Calu3 (cell line): ENCODE data around the gene CFAP45. TPM values are rescaled to one million over a fixed set of nuclear protein-coding genes. Genes with fewer than 3 reads are reported as not detected.

ENCODE experiments used
- BruUV-seq: library from RNA; stranded (reverse); fragments of 400-500 nt; replicated peaks from 2 replicates; lab custom pipeline; 2021; lab: Mats Ljungman, UMichigan
- CTCF ChIA-PET: fragments of 300-600 bp; sonication (Branson Sonifier 250); formaldehyde crosslinking; loops from one replicate; lab custom pipeline; 2022; ENCODE audit warnings: antibody characterized with exemption; lab: Charles Lee
- DNase-seq: peaks from one replicate; pipeline ENCODE4 v3.0.0; 2022
- H3K27ac Mint-ChIP-seq: one replicate; pipeline ENCODE4 v1.8.0; 2022; ENCODE audit warnings: mixed read lengths; ENCODE audit not compliant: unreplicated experiment
- H3K27me3 Mint-ChIP-seq: one replicate; pipeline ENCODE4 v1.8.0; 2022; ENCODE audit warnings: mixed read lengths; ENCODE audit not compliant: unreplicated experiment
- H3K36me3 Mint-ChIP-seq: one replicate; pipeline ENCODE4 v1.8.0; 2022; ENCODE audit warnings: mild to moderate bottlenecking, moderate library complexity, mixed read lengths; ENCODE audit not compliant: insufficient read depth, unreplicated experiment
- H3K4me1 Mint-ChIP-seq: one replicate; pipeline ENCODE4 v1.8.0; 2022; ENCODE audit warnings: mild to moderate bottlenecking, low read depth, mixed read lengths; ENCODE audit not compliant: unreplicated experiment
- H3K4me3 Mint-ChIP-seq: one replicate; pipeline ENCODE4 v1.8.0; 2022; ENCODE audit warnings: mild to moderate bottlenecking, low read depth, moderate library complexity, mixed read lengths; ENCODE audit not compliant: unreplicated experiment
- H3K9me3 Mint-ChIP-seq: one replicate; pipeline ENCODE4 v1.8.0; 2022; ENCODE audit warnings: low read depth, mixed read lengths; ENCODE audit not compliant: unreplicated experiment
- CTCF ChIP-seq: fragments of 200-600 bp; IDR thresholded peaks from one replicate; pipeline ENCODE4 v1.8.0; 2022; ENCODE audit warnings: antibody characterized with exemption; ENCODE audit not compliant: unreplicated experiment
- intact Hi-C: fragments of 100-400 bp; cut with micrococcal nuclease; formaldehyde crosslinking; loops from one replicate; pipeline ENCODE4 v1.10.0; 2022; ENCODE audit not compliant: unreplicated experiment
- total RNA-seq: library from RNA; stranded (reverse); gene quantifications from 2 replicates; pipeline ENCODE4 v1.2.3, GENCODE V29; 2022

CFAP45 gene
- total RNA-seq, 1 experiment from 2014 or later, result 1.8 TPM

- no peak overlapping the region for H3K27ac Mint-ChIP-seq
- BruUV-seq, result no TSS peak
- TF ChIP-seq CTCF, result no peak
- intact Hi-C loops, result no loop called here
- DNase-seq, result no peak
- H3K9me3 Mint-ChIP-seq, result no peaks in the 10 kb centered on the region
- peaks cover 8% of the 10 kb centered on the region for H3K4me1 Mint-ChIP-seq
- H3K27me3 Mint-ChIP-seq, result peaks cover 44% of the 10 kb centered on the region
- CTCF ChIA-PET, result interaction anchor here (2.2 kb wide), 1 partner anchor 34 kb away, joined by 6 read pairs; no protein-coding TSS in a partner anchor
- H3K4me3 Mint-ChIP-seq, result no peak overlapping the region
- no peaks in the 10 kb centered on the region for H3K36me3 Mint-ChIP-seq
Measured at GRCh38 chr1:159832309-159832708, 67.7 kb downstream of the CFAP45 start.

- no peak overlapping the region for H3K4me3 Mint-ChIP-seq
- H3K4me1 Mint-ChIP-seq, result peaks cover 3% of the 10 kb centered on the region
- TF ChIP-seq CTCF, result no peak
- H3K36me3 Mint-ChIP-seq, result no peaks in the 10 kb centered on the region
- CTCF ChIA-PET, result no interaction called here
- H3K27me3 Mint-ChIP-seq, result peaks cover 51% of the 10 kb centered on the region
- BruUV-seq, result no TSS peak
- H3K27ac Mint-ChIP-seq, result no peak overlapping the region
- H3K9me3 Mint-ChIP-seq, result no peaks in the 10 kb centered on the region
- DNase-seq, result no peak
- intact Hi-C loops, result no loop called here
Measured at GRCh38 chr1:159831412-159832141, 68.4 kb downstream of the CFAP45 start.

- CTCF ChIA-PET, result no interaction called here
- intact Hi-C loops, result no loop called here
- no peak overlapping the region for H3K27ac Mint-ChIP-seq
- H3K9me3 Mint-ChIP-seq, result no peaks in the 10 kb centered on the region
- no peak for TF ChIP-seq CTCF
- no peaks in the 10 kb centered on the region for H3K4me1 Mint-ChIP-seq
- no TSS peak for BruUV-seq
- peaks cover 60% of the 10 kb centered on the region for H3K27me3 Mint-ChIP-seq
- no peak overlapping the region for H3K4me3 Mint-ChIP-seq
- DNase-seq, result no peak
- no peaks in the 10 kb centered on the region for H3K36me3 Mint-ChIP-seq
Measured at GRCh38 chr1:159830722-159831121, 69.2 kb downstream of the CFAP45 start.

GRCh38 chr1:159829822-159830465, 70.0 kb downstream of the CFAP45 start:
- intact Hi-C loops, result loop anchor here (2.0 kb wide), 1 partner anchor 61 kb away; no protein-coding TSS in a partner anchor
- H3K36me3 Mint-ChIP-seq, result no peaks in the 10 kb centered on the region
- peaks cover 67% of the 10 kb centered on the region for H3K27me3 Mint-ChIP-seq
- DNase-seq, result no peak
- no peaks in the 10 kb centered on the region for H3K4me1 Mint-ChIP-seq
- no peak overlapping the region for H3K4me3 Mint-ChIP-seq
- H3K27ac Mint-ChIP-seq, result no peak overlapping the region
- no TSS peak for BruUV-seq
- no peaks in the 10 kb centered on the region for H3K9me3 Mint-ChIP-seq
- TF ChIP-seq CTCF, result no peak
- CTCF ChIA-PET, result interaction anchor here (0.7 to 1.2 kb wide), 3 partner anchors 26 to 65 kb away, joined by 3 read pairs; no protein-coding TSS in a partner anchor
